IPS-NIHi11 (cell line): ENCODE data around the gene BMF.
"Not testable (repeated sequence)": the region's sequence is repeated elsewhere in the genome, so short reads cannot be mapped to it uniquely, and the experiment has no call there.

Experiments
- DNase-seq: peaks from one replicate; pipeline ENCODE4 v3.0.0; 2012; ENCODE audit warnings: mixed read lengths, low spot score

Gene BMF

GRCh38 chr15:40108855-40109735, at the start of gene BMF:
Gene BMF (minus strand): TSS chr15:40108879. CDS start chr15:40106086, 2,793 bp downstream.
- peak; percentile 99 for DNase-seq

- DNase-seq: no peak
Observed at GRCh38 chr15:40157778-40158447, 49.2 kb upstream of the BMF start.

- peak; percentile 77 for DNase-seq
Observed at GRCh38 chr15:40155270-40155910, 46.7 kb upstream of the BMF start.

GRCh38 chr15:40154821-40155220, 46.1 kb upstream of the BMF start:
- DNase-seq: not testable (repeated sequence)

- DNase-seq: no peak
Observed at GRCh38 chr15:40151991-40152390, 43.3 kb upstream of the BMF start.

GRCh38 chr15:40151499-40151898, 42.8 kb upstream of the BMF start:
- no peak for DNase-seq

- DNase-seq: no peak
Observed at GRCh38 chr15:40150163-40150925, 41.7 kb upstream of the BMF start.

GRCh38 chr15:40149339-40149738, 40.7 kb upstream of the BMF start:
- DNase-seq: no peak

- no peak for DNase-seq
Observed at GRCh38 chr15:40146037-40146436, 37.4 kb upstream of the BMF start.

- no peak for DNase-seq
Observed at GRCh38 chr15:40142428-40142827, 33.7 kb upstream of the BMF start.

- not testable (repeated sequence) for DNase-seq
Observed at GRCh38 chr15:40138201-40138570, 29.5 kb upstream of the BMF start.

GRCh38 chr15:40137303-40138200, 28.9 kb upstream of the BMF start:
- DNase-seq: no peak

GRCh38 chr15:40136470-40137302, 28.0 kb upstream of the BMF start:
- peak; percentile 26 for DNase-seq

GRCh38 chr15:40135846-40136450, 27.3 kb upstream of the BMF start:
- not testable (repeated sequence) for DNase-seq

GRCh38 chr15:40134885-40135284, 26.2 kb upstream of the BMF start:
- no peak for DNase-seq

GRCh38 chr15:40133544-40133943, 24.9 kb upstream of the BMF start:
- no peak for DNase-seq

- no peak for DNase-seq
Observed at GRCh38 chr15:40130799-40131502, 22.3 kb upstream of the BMF start.

- DNase-seq: no peak
Observed at GRCh38 chr15:40130118-40130517, 21.4 kb upstream of the BMF start.
